HG03520 (cell line): ENCODE results near the gene ETV7.

Experiments
- ATAC-seq: cut with Tn5 transposase; IDR thresholded peaks from one replicate; pipeline ENCODE4 v1.9.1; 2021; ENCODE audit warnings: mild to moderate bottlenecking, moderate library complexity; ENCODE audit not compliant: unreplicated experiment

Gene ETV7

DNA sequence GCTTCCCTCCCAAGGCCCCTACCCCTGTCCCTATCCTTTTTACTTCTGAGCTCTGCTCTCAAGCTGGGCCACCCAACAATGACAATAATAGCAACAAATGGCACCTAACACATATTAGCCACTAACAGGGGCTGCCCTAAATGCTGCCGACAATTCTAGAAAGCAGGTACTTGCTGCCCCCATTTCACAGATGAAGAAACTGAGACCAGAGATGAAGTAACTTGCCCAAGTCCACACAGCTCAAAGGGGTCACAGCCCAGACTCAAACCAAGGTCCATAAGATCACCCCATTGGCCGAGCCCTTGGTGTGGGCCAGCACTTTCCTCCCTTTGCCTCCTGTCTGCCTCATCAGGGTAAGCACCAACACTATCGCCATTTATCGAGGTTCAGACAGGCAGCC lies 62.8 kb downstream of the ETV7 start:
- ATAC-seq: no peak

DNA sequence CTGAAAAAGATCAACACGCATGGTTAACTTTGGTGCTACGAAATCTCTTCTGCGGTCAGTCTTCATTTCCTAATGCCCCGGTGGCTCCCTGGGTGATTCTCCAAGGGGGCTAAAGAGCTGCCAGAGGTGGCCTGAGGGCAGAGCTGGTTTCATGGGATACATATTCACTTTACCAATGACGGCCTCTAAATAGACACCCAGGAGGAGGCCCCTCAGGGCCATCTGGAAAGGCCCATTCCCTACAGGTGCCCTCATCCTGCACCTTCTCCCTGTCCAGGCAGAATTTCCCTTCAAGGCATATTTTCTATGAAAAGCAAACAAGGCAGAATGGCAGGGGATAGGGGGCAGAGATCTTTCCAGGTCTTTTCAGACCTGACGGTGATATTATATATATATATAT lies 63.3 kb downstream of the ETV7 start:
- no peak for ATAC-seq

DNA sequence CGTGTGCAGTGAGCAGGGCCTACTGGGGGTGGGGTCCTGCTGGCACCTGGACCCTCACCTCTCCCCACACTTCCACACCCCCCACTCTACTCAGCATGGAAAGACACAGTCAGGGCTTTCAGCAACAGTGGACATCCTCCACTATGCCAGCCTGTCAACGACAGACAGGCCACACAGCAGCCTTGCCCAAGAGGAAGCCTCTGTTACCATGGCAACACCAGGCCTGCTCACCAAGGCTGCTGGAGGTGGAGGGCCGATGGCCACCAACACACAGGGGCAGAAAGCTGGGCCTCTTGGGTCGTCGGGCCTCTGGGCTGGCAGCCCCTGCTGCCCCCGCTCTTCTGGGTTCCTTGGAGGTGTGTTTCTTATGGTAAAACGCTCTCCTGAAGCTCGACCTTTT lies 64.4 kb downstream of the ETV7 start:
- no peak for ATAC-seq

DNA sequence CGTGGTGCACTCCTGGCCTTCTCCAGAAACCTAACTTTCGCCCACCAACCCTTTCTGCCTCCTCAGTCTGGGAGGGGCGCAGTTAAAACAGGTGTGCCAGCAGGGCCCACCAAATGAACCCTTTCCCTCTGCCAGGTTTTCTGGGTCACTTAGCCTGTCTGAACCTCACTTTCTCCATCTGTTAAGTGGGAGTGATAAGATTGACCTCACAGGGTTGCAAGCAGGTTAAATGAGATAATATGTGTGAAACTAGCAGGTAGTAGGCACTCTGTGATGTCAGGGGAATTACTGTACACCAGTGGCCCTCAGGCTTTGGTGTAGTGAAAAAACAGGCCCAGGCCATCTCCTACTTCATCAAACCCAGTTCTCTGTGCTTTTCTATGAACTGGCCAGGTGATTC lies 64.9 kb downstream of the ETV7 start:
- no peak for ATAC-seq

DNA sequence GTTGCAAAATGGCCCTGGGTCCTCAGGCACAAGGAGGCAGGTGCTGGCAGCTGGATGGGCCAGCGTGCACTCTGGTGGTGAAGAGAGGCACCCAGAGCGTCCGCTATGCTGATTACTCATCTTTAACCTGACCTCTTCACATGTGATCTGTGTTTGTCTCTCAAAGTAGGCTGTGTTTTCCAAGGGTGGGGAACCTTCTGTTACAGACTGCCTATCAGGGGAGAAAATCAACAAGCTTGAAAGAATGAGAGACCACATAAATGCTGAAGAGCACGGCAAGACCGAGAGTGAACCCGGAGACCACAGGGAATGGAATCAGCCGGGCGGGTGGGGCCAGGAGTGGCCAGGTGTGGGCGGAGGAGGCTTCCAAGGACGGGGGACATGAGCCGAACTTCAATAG lies 67.0 kb downstream of the ETV7 start:
- ATAC-seq: no peak

DNA sequence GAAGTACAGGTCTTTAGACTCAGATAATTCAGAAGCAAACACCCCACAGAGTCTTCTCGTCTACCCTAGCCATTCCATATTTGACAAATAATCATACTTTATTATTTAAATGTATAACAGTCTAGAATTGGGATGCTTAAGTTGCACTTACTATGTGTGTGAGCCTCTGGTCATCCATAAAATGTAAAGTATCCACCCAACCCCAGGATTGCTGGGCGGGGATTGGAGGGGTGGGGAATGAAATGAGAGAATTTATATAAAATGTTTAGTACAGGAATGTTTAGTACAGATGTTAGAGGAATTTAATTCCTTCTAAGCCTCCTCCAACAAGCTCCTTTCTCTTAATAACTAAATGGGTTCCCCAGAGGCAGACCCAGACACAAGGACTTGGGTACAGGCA lies 67.6 kb downstream of the ETV7 start:
- no peak for ATAC-seq

DNA sequence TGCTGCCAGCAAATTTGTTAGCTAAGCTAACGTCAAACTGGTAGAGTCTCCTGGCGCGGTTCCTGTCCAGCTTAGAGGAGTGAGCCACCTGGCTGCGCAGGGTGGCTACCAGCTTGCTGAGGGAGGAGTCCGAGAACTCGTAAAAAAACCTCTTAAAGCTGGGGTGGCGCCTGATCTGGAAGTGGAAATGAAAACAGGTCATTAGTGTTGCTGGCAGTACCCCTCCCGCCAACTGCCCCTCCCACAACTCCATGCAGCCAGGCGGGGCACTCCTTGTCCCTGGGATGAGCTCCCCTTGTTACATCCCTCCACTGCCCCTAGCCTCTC lies 68.1 kb downstream of the ETV7 start:
- no peak for ATAC-seq

DNA sequence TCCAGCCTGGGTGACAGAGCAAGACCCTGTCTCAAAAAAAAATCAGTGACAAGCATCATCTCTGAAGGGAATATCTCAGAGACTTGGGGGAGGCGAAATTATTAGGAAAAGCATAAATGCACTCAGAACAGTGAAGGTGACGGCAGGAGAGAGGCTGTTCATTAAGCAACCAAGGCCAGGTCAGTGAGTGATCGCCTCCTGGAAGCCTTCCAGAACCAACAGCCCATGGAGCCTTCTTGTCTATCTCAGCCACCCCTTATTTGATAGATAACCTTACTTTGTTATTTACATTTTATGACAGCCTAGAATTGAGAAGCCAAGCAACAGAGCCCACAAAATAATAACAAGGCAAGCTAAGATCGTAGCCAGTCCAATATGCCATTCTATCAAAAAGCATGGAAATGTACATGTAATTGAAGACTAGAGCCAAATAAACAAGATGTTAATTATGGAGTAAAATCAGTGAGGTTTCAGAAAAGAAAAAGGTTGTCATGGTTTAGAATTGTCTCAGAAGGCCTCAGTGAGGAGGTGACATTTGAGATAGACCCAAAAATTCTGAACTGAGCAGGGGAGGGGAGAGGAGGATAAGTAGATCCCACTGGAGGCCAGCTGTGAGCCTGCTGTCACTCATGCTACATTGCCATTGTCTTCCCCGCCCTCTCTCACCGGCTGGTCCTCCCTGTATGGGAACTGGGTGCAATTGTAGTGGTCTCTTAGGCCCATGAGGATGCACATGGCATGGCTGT lies 68.6 kb downstream of the ETV7 start:
- ATAC-seq: no peak

DNA sequence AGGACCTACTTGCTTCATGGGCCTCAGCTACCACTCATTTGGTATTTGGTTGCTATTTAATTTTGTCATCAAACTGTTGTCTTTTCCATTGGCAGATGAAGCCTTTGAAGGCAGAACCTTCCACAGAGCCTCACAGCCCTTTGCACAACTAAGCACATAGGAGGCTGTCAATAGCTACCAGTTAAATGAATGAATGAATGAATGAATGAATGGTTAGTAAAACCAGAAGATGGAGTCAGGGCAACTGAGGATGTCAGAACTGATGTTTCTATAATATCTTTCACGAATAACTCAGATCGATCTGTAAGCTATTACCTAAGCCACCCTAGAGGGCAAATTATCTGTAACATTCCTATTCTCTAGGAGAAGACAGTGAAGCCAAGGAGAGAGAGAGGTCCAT lies 69.8 kb downstream of the ETV7 start:
- no peak for ATAC-seq
